ENCODE measurements around the gene PIGS. TPM values are rescaled to one million over a fixed set of nuclear protein-coding genes. Genes with fewer than 3 reads are reported as not detected.

The PIGS gene
- total RNA-seq, 1 donor from 2014 or later = 66.6 TPM

DNA sequence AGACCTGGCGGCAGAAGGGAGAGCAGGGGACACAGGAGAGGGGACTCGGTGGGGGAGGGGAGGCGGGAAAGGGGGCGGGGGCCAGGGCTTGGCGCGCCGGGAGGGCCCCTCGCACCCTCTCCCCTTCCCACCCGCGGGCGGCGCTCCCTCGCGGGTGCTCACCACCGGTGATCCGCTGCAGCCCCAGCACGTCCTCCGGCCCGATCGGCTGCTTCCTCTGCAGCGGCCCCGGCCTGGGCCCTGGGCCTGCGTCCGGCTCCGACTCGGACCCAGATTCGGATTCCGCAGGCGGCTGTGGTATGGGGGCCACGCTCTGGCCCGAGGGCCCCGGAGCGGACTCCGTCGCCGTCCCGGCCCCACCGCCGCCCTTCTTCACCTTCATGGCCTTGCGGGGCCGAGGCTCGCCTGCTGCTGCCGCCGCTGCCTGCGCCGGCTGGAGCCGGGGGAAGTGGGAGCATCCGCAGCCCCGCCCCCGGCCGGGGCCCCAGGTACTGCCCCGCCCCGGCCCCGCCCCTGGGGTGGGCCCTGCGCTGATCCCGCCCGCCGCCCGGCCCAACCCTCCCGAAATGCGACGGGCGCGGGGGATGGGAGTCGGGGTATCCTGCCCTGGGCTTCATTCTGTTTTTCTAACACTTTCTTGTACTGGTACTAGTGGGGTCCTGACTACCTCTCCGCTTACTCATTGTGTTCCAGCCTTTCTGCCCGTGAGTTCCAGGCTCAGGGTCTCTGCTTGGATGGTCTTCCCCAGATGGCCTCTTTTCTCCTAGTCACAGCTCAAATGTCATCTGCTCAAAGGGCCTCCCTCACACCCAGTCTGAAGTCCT lies 18.9 kb downstream of the PIGS start, which contains the start of gene UNC119:
Gene UNC119 (minus strand): TSS at position 449 of the 824 bp plus-strand sequence. CDS start 67 bp downstream, at position 382.
- intact Hi-C loops (cut with micrococcal nuclease) = loop anchor here (1.0 to 5.0 kb wide), 2 partner anchors 19 to 160 kb away; partner anchors contain the start of genes PIGS and PROCA1

DNA sequence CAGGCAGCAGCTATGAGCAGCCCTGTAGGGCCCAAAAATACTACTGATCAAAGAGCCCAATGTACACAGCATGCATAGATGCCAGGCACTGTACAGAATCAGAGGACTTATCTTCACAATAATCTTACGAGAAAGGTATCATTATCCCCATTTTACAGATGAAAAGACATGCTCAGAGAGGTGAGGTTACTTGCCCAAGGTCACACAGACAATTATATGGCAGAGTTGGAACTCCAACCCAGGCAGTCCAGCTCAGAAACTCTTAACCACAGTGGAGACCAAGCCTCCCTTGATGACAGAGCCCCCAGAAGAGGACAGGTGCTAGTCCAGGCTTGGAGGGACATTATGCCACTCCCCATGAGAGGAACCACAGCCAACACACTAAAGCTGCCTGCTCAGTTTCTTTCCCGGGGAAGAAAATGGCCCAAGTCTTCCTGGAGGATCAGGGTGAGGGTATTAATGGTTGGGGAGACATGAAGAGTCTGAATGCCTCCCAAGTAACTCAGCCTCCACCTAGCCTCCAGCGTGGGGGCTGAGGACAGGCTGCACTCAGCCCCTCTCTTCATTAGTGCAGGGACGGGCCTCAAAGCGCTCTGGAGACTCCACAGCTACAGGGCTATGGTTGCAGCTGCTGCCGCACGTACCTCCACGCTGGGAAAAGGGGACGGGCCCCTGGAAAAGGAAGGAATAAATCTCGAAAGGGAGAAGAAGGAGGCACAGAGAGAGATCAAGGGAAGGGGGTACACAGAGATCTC lies 19.7 kb downstream of the PIGS start:
- intact Hi-C loops (cut with micrococcal nuclease) = loop anchor here (1.0 to 5.0 kb wide), 2 partner anchors 20 to 161 kb away; partner anchors contain the start of genes PIGS and PROCA1

DNA sequence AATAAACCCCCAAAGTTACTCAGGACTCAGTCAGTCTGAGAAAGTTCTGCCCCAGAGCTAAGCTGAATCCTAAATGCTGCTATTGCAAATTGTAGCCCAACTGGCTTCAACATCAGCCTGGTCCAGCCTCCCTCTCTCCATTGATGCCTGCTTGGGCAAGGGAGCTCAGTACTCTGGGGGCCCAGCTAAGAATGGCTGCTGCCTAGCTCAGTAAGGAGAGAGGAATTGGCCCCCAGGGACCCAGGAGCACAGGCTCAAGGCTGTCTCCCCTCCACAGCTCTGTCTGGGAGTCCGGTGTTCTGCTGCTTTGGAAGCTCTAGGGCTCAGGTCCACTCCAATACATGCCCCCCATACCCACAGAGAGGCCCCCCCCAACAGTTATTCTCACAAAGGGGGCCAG lies 20.5 kb downstream of the PIGS start:
- intact Hi-C loops (cut with micrococcal nuclease) = loop anchor here (5.0 kb wide), 1 partner anchor 161 kb away; the partner anchor contains the start of gene PROCA1

DNA sequence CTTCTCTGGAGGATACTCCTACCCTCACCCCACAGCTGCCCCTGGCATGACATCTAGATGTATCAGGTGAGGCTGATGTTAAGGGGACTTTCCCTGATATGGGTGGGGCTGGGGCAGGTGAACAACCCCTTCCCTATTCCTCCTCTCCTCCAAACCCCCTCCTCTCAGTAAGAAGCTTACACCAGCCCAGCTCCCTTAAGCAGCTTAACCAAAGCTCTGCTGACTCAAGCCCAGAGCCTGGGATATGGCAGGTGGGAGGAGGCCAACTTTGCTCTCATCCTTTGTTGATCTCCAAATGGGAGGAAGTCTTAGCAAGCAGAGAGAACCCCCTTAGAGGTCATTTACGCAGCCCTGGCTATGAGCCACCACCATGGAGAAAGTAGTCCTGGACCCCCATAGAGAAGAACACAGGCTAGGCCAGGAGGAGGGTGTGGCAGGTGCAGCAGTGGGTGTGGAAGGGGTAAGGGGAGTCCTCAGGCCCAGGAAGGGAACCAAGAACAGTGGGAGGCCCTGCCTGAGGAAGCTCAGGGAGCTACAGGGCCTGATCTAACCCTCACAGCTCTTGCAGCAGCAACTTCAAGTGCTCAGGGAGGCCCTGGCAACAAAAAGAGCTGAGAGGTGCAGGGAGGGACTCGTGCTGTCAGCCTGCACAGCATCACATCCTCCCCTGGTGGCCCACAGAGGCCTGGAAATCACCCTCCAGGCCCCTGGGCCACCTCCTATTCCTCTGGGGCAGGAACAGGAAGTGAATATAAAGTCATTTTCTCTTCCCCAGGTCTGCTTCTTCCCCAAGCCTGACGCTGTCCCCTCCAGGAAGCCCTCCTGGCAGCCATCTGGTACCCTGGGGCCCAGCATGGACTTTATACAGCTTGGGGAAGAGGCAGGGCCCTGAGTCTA lies 21.8 kb downstream of the PIGS start:
- intact Hi-C loops (cut with micrococcal nuclease) = loop anchor here (2.0 to 10.0 kb wide), 3 partner anchors 55 to 175 kb away; partner anchors contain the start of genes PROCA1, SARM1 and VTN

DNA sequence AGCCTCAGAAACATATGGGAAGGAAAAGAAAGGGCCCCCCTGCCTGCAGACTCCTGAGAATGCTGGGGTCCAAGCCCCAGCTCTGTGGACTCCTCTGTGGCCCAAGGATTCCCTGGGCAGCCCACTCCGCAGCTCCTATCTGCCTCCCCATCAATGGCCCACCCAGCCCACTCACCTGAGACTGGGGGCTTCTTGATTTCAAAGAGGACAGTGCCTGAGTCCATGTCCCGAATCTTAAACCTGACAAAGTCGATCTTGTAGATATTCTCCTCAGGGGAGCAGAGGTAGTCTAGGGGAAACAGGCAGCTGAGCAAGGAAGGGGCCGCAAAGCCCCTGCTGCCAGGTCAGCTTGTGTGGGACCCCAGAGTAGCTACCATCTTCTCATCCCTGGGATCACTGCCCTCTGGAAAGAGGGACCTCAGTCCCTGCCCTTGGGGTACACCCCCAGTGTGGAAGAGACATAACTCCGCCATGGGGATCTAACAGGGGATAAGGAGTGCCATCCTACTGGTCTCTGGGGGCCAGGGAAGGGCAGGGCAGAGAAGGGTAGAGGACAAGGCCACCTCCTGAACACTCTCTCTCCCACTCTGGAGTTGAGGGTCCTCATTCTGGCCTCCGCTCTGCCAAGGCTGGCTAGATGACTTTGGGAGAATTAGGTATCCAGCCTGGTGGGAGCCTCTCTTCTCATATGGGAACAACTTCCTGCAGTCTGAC lies 22.8 kb downstream of the PIGS start:
- intact Hi-C loops (cut with micrococcal nuclease) = loop anchor here (2.0 to 10.0 kb wide), 2 partner anchors 54 to 174 kb away; partner anchors contain the start of genes SARM1 and VTN

DNA sequence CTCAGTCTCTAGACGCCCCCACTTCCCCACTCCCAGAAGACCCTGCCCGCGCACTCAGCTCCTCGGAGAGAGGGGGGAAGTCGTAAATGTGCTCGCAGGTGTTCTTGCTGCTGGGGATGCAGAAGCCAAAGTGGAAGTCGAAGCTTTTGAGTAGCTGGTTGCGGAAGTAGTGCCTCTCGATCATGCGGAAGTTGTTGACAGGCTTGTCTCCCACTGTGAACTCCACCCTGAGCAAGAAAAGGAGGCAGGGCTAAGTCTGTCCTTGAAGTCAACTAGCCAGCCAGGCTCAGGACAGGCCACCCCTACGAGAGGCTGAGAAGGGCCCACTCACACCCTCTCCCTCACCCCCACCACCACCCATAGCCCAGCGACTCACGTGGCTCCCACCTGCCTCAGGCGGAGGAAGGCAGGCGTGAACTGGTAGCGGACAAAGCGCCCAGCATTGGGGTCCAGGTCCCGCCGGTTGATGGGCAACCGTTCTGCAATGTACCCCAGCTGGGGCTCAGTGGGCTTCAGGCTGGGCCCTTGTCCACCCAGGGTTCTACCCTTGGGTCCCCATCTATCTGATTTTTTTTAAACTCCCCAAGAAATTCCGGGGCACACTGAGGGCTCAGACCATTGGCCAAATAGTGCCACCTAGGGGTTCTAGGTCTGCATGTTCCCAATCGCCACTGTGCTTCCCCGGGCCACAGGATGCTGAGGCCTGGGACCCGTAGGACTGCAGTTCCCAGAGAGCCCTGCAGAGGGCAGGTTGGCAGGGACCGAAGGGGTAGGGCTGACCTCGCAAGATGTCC lies 23.5 kb downstream of the PIGS start:
- intact Hi-C loops (cut with micrococcal nuclease) = loop anchor here (2.0 to 10.0 kb wide), 2 partner anchors 53 to 173 kb away; partner anchors contain the start of genes SARM1 and VTN

DNA sequence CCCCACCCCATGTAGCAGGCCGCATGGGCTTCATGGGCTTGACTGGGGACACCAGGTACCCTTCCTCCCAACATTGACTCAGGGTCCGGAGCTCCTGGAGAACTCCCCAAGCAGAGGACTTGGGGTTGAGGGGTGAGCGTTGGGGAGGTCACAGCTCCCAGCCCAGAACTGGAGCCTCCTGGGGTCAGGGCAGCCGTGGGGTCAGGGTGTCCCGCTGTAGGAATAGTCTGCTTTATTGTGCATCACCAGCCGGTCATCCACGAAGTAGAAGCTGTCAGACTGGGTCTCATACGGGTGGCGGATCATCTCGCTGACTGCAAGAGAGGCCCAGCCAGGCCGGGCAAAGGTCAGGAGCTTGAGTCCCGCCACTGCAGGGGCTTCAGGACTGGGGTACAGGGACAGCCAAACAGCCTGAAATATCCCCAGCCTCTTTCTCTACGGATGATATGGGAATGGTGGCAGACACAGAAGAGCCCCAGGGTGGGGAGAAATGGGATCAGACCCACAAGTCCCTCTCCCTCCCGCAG lies 24.2 kb downstream of the PIGS start:
- intact Hi-C loops (cut with micrococcal nuclease) = loop anchor here (10.0 kb wide), 1 partner anchor 172 kb away; the partner anchor contains the start of genes SARM1 and VTN

DNA sequence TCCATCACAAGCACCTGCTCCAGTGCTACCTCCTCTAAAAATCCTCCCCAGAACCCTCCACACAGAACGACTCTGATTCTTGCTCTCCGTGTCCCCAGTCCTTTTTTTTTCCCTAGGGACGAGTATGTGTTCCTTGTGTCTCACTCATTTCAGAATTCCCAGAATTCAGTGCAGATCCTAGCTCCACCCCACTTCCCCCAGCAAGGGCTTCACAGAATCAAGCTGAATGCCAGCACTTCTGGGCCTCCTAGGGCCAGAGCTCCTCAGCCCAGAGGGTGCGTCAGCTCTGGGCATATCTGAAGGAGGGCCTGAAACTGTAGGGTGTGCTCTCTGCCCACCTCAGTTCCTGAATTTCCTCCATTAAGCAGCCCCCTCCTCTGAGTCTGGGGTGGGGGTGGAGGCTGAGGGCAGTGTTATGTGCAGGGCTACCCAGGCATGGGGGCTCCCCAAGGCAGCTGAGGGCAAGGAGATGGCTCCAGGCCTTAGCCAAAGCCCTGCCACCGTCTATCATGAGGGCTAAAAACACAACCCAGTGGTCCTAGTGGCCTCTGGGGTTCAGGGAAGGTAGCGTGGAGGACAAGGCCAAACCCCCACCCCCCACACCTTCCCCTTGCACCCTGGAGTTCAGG lies 25.4 kb downstream of the PIGS start:
- intact Hi-C loops (cut with micrococcal nuclease) = loop anchor here (10.0 kb wide), 1 partner anchor 171 kb away; the partner anchor contains the start of genes SARM1 and VTN

DNA sequence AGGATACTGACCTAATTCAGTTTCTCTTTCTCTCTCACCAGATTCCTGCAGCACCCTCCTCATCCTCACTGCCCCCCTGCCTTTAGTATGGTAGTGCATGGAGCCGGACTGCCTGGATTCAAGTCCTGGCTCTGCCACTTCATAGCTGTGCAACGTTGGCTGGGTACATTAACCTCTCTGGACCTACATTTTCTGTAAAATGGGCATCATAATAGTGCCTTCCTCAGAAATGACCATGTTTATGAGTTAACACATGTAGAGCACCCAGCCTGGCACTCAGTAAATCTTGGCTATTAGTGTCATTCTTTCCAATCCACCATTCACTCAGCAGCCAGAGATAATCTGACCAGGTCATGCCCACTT lies 26.2 kb downstream of the PIGS start:
- intact Hi-C loops (cut with micrococcal nuclease) = loop anchor here (10.0 kb wide), 1 partner anchor 170 kb away; the partner anchor contains the start of genes SARM1 and VTN

DNA sequence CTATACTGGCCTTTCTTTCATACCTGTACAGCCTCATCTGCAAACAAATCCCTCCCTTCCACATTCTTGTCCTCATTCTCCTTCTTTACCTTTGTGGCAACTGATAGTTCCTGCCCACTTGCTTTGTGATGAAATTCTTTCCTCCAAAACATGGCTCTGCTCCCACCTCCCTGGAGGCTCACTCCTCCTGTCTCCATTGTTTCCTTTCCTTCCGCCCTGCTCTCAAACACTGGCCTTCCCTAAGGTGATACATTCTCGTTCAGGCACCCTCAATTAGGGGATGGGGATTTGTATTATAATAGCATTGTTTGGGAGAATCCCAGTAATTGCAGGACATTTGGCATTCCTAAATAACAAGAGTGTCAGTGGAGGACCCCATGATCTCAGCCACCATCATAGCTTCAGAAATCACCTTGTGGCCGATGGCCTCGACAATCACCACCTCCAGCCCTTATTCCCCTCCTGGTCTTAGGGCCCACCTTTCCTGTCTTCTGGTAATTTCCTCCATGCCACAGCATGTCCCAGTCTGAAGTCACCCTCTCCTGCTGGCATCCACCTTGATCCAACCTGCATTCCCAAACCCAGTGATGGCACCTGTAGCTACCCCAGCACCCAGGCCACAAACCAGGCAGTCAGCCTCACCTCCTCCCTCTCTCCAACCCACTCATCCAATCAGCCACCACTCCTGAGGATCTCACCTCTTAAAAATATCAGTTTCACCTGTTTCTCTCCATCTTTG lies 26.8 kb downstream of the PIGS start:
- intact Hi-C loops (cut with micrococcal nuclease) = loop anchor here (10.0 kb wide), 1 partner anchor 170 kb away; the partner anchor contains the start of genes SARM1 and VTN

DNA sequence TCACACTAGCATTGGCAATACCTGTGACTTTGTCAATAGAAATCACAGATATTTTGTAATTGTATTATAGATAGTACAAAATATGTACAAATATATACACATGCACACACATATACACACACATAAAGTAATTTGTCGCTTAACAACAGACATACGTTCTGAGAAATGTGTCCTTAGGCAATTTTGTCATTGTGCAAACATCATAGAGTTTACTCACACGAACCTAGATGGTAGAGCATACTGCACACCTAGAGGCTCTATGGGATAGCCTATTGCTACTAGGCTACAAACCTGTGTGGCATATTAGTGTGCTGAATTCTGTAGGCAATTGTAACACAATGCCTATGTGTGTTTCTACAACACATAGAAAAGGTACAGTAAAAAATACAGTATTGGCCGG lies 29.9 kb downstream of the PIGS start:
- intact Hi-C loops (cut with micrococcal nuclease) = loop anchor here (10.0 kb wide), 1 partner anchor 167 kb away; the partner anchor contains the start of genes SARM1 and VTN

DNA sequence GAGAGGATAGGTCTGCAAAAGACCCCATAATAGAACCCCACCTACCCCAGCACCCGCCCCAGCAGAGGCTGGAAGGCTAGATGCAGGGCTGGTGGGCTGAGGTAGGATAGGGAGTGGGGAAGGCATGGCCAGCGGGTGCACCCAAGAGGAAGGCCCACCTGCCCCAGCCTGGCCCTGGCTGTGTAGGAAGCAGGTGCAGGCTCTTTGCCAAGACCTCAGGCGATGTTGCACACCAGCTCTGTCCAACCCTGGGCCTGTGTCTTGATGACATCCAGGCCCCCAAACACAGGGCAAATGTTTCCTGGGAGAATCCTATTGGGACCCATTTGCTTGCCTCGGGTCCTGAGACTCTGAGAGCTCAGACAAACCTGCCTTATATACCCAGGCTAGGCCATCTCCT lies 31.1 kb downstream of the PIGS start:
- intact Hi-C loops (cut with micrococcal nuclease) = loop anchor here (1.0 to 10.0 kb wide), 2 partner anchors 46 to 165 kb away; partner anchors contain the start of genes SARM1 and VTN

DNA sequence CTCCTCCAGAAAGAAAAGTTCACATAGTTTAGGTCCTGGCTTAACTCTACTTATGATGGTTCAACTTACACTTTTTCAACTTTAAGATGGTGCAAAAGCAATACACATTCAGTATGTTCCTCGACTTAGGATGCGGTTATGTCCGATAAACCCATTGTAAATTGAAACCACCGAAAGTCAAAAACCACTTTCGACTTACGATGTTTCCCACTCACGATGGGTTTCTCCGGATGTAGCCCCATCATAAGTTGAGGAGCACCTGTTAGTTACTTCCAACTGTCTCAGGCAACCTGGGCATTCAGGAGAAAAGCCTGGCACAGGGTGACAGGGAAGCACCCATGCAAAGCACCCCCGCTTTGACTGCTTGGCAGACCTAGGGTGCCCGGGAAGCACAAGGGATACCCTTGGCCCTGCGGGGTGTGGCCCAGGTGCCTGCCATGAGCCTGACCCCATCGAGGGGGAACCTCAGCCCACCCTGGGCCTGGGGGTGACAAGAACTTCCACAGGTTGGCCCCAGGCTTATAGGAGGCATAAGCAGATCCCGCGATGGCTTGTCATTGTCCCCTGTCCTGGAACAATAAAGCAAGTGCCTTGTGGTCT lies 32.9 kb downstream of the PIGS start:
- intact Hi-C loops (cut with micrococcal nuclease) = no loop called here

DNA sequence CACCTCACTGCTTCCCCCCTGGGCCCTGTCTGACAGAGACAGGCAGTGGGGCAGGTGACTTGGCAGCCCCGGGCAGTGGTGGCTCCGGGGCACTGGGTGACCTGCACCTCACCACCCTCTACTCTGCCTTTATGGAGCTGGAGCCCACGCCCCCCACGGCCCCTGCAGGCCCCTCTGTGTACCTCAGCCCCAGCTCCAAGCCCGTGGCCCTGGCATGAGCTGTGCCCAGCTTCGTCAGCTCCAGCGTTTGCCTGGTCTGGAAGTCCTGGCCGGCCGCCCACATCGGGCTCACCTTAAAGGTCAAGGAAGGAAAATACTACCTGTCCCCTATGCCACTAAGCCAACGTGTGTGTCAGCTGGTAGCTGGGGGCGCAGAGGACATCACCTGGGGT lies 34.1 kb downstream of the PIGS start:
- intact Hi-C loops (cut with micrococcal nuclease) = no loop called here

DNA sequence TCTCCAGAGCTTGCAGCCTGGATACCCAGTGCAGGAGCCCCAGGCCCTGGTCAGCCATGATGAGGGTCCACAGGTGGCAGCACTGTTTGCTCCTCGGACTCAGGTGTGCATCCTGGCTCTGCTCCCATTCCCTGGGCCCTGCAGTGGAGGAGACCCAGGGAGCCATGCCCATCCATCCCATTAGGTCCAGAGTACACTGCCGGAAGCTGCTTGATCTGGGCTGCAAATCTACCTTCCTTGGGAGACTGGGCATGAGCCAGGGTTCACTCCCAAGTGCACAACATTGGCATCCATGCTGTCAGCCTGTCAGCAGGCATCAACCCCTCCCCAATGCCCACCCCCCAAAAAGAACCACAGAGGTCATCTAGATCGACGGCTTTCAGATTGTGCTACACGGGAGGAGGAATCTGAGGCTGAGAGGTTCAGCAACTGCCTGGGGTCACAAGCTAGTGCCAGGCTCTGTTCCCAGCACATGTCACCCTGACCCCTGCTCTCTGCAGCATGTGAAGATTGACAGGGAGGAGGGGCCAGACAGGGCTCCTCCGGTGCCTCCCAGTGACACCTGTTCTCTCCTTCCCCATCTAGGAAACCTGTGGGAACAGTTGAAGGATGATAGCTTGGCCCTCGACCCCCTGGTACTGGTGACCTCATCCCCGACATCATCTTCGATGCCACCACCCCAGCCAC lies 34.6 kb downstream of the PIGS start:
- intact Hi-C loops (cut with micrococcal nuclease) = no loop called here

DNA sequence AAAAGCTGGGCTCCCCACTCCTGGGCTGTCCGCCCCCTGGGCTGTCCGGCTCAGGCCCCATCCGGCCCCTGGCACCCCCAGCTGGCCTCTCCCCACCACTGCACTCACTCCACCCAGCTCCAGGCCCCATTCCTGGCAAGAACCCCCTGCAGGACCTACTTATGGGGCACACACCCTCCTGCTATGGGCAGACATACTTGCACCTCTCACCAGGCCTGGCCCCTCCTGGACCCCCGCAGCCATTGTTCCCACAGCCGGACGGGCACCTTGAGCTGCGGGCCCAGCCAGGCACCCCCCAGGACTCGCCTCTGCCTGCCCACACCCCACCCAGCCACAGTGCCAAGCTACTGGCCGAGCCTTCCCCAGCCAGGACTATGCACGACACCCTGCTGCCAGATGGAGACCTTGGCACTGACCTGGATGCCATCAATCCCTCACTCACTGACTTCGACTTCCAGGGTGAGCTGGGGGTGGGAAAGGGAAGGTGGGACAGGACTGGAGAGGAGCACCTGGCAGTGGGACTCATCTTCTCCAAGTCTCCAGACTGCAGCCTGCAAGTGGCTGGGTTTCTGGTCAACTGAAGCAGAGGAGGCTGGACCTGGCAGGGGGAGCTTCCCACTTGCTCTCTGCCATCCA lies 36.5 kb downstream of the PIGS start:
- intact Hi-C loops (cut with micrococcal nuclease) = no loop called here

Data from T-helper 2 cell treated with Interferon-gamma antibody and Interleukin-4, amounts not matched to agents 100 ng/mL and 5 ng/mL, for 36 hours (primary cell).